ENCODE results near the gene DNAJC5. TPM values are rescaled to one million over a fixed set of nuclear protein-coding genes. Genes with fewer than 3 reads are reported as not detected.

Gene DNAJC5
- total and polyA plus RNA-seq, 9 of the 15 experiments (the other 6 are each of a cell fraction or from before 2014, with no cell fraction given), result 0.95 to 42.8 (median 23.4) TPM

- TF ChIP-seq, protein P1, sequence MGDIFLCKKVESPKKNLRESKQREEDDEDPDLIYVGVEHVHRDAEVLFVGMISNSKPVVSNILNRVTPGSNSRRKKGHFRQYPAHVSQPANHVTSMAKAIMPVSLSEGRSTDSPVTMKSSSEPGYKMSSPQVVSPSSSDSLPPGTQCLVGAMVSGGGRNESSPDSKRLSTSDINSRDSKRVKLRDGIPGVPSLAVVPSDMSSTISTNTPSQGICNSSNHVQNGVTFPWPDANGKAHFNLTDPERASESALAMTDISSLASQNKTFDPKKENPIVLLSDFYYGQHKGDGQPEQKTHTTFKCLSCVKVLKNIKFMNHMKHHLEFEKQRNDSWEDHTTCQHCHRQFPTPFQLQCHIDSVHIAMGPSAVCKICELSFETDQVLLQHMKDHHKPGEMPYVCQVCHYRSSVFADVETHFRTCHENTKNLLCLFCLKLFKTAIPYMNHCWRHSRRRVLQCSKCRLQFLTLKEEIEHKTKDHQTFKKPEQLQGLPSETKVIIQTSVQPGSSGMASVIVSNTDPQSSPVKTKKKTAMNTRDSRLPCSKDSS (IDR thresholded peaks at IDR 0.05; ENCODE audit: low read depth, partially characterized antibody), result no peak
- TF ChIP-seq RBM15 (IDR thresholded peaks at IDR 0.05; ENCODE audit: insufficient read depth, low read length) (no peak), FUS (optimal IDR thresholded peaks at IDR 0.05; ENCODE audit: low read depth, low read length) (no peak), PHF8 (IDR thresholded peaks at IDR 0.05; ENCODE audit: borderline replicate concordance, low read length) (no peak), ARNT (IDR thresholded peaks at IDR 0.05) (no peak), ZNF282 (CRISPR knock-in tag; IDR thresholded peaks at IDR 0.05) (no peak), HEY1 (CRISPR knock-in tag; IDR thresholded peaks at IDR 0.05; ENCODE audit: borderline replicate concordance) (no peak), TRIM25 (IDR thresholded peaks at IDR 0.05; ENCODE audit: borderline replicate concordance) (no peak), CBX1 (IDR thresholded peaks at IDR 0.05; ENCODE audit: low read depth) (no peak)
- TF ChIP-seq, protein P2, sequence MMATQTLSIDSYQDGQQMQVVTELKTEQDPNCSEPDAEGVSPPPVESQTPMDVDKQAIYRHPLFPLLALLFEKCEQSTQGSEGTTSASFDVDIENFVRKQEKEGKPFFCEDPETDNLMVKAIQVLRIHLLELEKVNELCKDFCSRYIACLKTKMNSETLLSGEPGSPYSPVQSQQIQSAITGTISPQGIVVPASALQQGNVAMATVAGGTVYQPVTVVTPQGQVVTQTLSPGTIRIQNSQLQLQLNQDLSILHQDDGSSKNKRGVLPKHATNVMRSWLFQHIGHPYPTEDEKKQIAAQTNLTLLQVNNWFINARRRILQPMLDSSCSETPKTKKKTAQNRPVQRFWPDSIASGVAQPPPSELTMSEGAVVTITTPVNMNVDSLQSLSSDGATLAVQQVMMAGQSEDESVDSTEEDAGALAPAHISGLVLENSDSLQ (IDR thresholded peaks at IDR 0.05), result no peak
- TF ChIP-seq, protein P3, sequence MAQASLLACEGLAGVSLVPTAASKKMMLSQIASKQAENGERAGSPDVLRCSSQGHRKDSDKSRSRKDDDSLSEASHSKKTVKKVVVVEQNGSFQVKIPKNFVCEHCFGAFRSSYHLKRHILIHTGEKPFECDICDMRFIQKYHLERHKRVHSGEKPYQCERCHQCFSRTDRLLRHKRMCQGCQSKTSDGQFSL (CRISPR knock-in tag; IDR thresholded peaks at IDR 0.05), result 0 out of 2 replicates have a peak, but pooled peaks have one; percentile 19
- TF ChIP-seq, protein P3 (tag; IDR thresholded peaks at IDR 0.05), result no peak
Observed at GRCh38 chr20:63962426-63963347, 67.8 kb downstream of the DNAJC5 start (continued).
